ENCODE results near the gene NELL2.

DNA sequence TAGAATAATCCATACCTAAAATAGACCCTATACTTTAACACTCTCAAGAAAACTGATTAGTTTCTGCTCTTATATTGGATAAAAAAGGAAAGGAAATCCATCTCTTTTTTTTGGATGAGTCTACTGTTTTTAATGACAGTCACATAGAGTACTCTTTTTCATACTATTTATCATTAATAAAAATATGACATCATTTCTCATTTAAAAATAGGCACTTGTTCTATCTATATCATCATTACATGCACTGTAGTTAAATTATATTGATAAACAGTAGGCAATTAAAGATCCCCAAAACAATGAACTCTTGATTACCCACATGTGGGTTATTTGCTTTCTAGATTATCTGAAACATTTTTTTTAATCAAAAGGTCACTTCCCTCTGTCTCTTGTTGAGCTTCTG, 338.8 kb downstream of the NELL2 start:
- TF ChIP-seq, protein P1, sequence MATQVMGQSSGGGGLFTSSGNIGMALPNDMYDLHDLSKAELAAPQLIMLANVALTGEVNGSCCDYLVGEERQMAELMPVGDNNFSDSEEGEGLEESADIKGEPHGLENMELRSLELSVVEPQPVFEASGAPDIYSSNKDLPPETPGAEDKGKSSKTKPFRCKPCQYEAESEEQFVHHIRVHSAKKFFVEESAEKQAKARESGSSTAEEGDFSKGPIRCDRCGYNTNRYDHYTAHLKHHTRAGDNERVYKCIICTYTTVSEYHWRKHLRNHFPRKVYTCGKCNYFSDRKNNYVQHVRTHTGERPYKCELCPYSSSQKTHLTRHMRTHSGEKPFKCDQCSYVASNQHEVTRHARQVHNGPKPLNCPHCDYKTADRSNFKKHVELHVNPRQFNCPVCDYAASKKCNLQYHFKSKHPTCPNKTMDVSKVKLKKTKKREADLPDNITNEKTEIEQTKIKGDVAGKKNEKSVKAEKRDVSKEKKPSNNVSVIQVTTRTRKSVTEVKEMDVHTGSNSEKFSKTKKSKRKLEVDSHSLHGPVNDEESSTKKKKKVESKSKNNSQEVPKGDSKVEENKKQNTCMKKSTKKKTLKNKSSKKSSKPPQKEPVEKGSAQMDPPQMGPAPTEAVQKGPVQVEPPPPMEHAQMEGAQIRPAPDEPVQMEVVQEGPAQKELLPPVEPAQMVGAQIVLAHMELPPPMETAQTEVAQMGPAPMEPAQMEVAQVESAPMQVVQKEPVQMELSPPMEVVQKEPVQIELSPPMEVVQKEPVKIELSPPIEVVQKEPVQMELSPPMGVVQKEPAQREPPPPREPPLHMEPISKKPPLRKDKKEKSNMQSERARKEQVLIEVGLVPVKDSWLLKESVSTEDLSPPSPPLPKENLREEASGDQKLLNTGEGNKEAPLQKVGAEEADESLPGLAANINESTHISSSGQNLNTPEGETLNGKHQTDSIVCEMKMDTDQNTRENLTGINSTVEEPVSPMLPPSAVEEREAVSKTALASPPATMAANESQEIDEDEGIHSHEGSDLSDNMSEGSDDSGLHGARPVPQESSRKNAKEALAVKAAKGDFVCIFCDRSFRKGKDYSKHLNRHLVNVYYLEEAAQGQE (IDR thresholded peaks at IDR 0.05; ENCODE audit: low read depth, low read length): no peak
- TF ChIP-seq, protein P2, sequence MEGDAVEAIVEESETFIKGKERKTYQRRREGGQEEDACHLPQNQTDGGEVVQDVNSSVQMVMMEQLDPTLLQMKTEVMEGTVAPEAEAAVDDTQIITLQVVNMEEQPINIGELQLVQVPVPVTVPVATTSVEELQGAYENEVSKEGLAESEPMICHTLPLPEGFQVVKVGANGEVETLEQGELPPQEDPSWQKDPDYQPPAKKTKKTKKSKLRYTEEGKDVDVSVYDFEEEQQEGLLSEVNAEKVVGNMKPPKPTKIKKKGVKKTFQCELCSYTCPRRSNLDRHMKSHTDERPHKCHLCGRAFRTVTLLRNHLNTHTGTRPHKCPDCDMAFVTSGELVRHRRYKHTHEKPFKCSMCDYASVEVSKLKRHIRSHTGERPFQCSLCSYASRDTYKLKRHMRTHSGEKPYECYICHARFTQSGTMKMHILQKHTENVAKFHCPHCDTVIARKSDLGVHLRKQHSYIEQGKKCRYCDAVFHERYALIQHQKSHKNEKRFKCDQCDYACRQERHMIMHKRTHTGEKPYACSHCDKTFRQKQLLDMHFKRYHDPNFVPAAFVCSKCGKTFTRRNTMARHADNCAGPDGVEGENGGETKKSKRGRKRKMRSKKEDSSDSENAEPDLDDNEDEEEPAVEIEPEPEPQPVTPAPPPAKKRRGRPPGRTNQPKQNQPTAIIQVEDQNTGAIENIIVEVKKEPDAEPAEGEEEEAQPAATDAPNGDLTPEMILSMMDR (IDR thresholded peaks at IDR 0.05): no peak
- TF ChIP-seq EP300 (IDR thresholded peaks at IDR 0.05; ENCODE audit: borderline replicate concordance in 1 of 2, low read depth in 1 of 2, low read length in 1 of 2): no peak
- no peak for TF ChIP-seq TAF1 (IDR thresholded peaks at IDR 0.05; ENCODE audit: borderline replicate concordance, low read depth, low read length)
- no peak for TF ChIP-seq FOSL2 (IDR thresholded peaks at IDR 0.05; ENCODE audit: borderline replicate concordance, low read depth)

All from SK-N-SH (cell line).